ENCODE results near the gene UBE2L3.

Gene UBE2L3

DNA sequence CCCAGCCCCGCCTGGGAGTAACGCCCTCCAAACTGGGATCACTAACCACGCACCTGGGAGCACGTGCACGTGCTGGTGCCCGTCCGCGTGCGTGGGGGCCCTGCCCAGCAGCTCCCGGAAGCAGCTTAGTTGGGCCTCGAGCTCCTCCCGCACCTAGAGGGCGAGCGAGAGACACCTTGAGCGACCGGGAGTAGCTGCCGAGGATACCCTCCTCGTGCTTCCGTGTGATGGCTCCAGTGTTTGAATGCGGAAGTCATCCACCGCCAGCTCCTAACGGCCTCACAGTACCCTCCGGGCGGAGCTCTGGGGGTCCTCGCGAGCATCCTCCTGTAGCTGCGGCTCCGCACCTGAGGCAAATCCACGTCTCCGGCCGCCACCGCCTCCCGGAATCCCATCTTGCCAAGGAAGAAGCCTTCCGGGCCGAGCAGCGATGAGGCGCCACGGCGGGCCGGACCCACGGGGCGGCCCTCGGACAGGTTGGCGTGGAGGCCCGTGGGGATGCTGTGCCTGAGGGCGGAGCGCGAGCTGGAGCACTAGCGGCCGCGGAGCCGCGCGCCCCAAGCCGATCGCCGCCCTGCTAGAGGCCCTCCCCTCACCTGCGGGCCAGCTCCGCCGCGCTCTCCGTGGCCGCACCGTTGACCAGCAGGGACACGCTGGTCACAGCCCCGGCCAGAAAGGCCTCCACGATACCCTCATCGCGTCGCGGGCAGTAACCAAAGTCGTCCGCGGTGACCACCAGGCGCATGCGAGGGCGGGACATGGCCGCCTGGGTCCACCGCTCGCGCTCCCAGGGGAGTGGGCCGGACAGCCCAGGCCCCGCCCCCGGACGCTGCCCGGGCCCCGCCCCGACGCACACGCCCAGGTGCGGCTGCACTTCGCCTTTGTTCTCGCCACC is 62.0 kb downstream of the UBE2L3 start, which contains the start of gene YDJC (continued):
- TF ChIP-seq ZNF354C (tag by site-specific recombination; IDR thresholded peaks at IDR 0.05; ENCODE audit: borderline replicate concordance, low read depth): no peak
- no peak for TF ChIP-seq ZNF654 (tag by site-specific recombination; IDR thresholded peaks at IDR 0.05; ENCODE audit: low read depth)
- TF ChIP-seq, protein P1, sequence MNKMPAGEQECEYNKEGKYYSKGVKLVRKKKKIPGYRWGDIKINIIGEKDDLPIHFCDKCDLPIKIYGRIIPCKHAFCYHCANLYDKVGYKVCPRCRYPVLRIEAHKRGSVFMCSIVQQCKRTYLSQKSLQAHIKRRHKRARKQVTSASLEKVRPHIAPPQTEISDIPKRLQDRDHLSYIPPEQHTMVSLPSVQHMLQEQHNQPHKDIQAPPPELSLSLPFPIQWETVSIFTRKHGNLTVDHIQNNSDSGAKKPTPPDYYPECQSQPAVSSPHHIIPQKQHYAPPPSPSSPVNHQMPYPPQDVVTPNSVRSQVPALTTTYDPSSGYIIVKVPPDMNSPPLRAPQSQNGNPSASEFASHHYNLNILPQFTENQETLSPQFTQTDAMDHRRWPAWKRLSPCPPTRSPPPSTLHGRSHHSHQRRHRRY (tag by site-specific recombination; IDR thresholded peaks at IDR 0.05): no peak
- no peak for TF ChIP-seq ZNF558 (tag by site-specific recombination; IDR thresholded peaks at IDR 0.05)
- peak; percentile 73; the same call in 1 of the 2 replicates for TF ChIP-seq BCL11B (tag by site-specific recombination; IDR thresholded peaks at IDR 0.05; ENCODE audit: low read depth)
- TF ChIP-seq, protein P2, sequence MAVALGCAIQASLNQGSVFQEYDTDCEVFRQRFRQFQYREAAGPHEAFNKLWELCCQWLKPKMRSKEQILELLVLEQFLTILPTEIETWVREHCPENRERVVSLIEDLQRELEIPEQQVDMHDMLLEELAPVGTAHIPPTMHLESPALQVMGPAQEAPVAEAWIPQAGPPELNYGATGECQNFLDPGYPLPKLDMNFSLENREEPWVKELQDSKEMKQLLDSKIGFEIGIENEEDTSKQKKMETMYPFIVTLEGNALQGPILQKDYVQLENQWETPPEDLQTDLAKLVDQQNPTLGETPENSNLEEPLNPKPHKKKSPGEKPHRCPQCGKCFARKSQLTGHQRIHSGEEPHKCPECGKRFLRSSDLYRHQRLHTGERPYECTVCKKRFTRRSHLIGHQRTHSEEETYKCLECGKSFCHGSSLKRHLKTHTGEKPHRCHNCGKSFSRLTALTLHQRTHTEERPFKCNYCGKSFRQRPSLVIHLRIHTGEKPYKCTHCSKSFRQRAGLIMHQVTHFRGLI (tag by site-specific recombination; IDR thresholded peaks at IDR 0.05): peak; percentile 57; the same call in 1 of the 2 replicates
- no peak for TF ChIP-seq ZIC2 (tag by site-specific recombination; IDR thresholded peaks at IDR 0.05)
- no peak for TF ChIP-seq ZNF792 (tag by site-specific recombination; IDR thresholded peaks at IDR 0.05)
- TF ChIP-seq, protein P3, sequence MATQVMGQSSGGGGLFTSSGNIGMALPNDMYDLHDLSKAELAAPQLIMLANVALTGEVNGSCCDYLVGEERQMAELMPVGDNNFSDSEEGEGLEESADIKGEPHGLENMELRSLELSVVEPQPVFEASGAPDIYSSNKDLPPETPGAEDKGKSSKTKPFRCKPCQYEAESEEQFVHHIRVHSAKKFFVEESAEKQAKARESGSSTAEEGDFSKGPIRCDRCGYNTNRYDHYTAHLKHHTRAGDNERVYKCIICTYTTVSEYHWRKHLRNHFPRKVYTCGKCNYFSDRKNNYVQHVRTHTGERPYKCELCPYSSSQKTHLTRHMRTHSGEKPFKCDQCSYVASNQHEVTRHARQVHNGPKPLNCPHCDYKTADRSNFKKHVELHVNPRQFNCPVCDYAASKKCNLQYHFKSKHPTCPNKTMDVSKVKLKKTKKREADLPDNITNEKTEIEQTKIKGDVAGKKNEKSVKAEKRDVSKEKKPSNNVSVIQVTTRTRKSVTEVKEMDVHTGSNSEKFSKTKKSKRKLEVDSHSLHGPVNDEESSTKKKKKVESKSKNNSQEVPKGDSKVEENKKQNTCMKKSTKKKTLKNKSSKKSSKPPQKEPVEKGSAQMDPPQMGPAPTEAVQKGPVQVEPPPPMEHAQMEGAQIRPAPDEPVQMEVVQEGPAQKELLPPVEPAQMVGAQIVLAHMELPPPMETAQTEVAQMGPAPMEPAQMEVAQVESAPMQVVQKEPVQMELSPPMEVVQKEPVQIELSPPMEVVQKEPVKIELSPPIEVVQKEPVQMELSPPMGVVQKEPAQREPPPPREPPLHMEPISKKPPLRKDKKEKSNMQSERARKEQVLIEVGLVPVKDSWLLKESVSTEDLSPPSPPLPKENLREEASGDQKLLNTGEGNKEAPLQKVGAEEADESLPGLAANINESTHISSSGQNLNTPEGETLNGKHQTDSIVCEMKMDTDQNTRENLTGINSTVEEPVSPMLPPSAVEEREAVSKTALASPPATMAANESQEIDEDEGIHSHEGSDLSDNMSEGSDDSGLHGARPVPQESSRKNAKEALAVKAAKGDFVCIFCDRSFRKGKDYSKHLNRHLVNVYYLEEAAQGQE (tag by site-specific recombination; IDR thresholded peaks at IDR 0.05): no peak
- TF ChIP-seq ZSCAN23 (tag by site-specific recombination; IDR thresholded peaks at IDR 0.05): peak; percentile 69; the same call in 1 of the 2 replicates
- TF ChIP-seq ZNF837 (tag by site-specific recombination; IDR thresholded peaks at IDR 0.05): no peak
- 0 out of 2 replicates have a peak, but pooled peaks have one; percentile 14 for TF ChIP-seq ZNF561 (tag by site-specific recombination; IDR thresholded peaks at IDR 0.05; ENCODE audit: borderline replicate concordance)
- no peak for TF ChIP-seq ZNF416 (tag by site-specific recombination; IDR thresholded peaks at IDR 0.05)
- no peak for TF ChIP-seq ZNF274 (IDR thresholded peaks at IDR 0.05; ENCODE audit: low read length)
- TF ChIP-seq ZNF274 (tag by site-specific recombination; IDR thresholded peaks at IDR 0.05; ENCODE audit: borderline replicate concordance): no peak
- TF ChIP-seq ZNF433 (tag by site-specific recombination; IDR thresholded peaks at IDR 0.05; ENCODE audit: low read depth): no peak
- TF ChIP-seq ZNF830 (tag by site-specific recombination; IDR thresholded peaks at IDR 0.05; ENCODE audit: low read depth): no peak
- TF ChIP-seq, protein P4, sequence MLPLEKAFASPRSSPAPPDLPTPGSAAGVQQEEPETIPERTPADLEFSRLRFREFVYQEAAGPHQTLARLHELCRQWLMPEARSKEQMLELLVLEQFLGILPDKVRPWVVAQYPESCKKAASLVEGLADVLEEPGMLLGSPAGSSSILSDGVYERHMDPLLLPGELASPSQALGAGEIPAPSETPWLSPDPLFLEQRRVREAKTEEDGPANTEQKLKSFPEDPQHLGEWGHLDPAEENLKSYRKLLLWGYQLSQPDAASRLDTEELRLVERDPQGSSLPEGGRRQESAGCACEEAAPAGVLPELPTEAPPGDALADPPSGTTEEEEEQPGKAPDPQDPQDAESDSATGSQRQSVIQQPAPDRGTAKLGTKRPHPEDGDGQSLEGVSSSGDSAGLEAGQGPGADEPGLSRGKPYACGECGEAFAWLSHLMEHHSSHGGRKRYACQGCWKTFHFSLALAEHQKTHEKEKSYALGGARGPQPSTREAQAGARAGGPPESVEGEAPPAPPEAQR (tag by site-specific recombination; IDR thresholded peaks at IDR 0.05): no peak
- TF ChIP-seq REPIN1 (tag by site-specific recombination; IDR thresholded peaks at IDR 0.05; ENCODE audit: low read depth): peak; percentile 26; the same call in 1 of the 2 replicates
- TF ChIP-seq MZF1 (tag by site-specific recombination; IDR thresholded peaks at IDR 0.05; ENCODE audit: borderline replicate concordance): no peak; the same call in 1 of the 2 replicates
- TF ChIP-seq, protein P5, sequence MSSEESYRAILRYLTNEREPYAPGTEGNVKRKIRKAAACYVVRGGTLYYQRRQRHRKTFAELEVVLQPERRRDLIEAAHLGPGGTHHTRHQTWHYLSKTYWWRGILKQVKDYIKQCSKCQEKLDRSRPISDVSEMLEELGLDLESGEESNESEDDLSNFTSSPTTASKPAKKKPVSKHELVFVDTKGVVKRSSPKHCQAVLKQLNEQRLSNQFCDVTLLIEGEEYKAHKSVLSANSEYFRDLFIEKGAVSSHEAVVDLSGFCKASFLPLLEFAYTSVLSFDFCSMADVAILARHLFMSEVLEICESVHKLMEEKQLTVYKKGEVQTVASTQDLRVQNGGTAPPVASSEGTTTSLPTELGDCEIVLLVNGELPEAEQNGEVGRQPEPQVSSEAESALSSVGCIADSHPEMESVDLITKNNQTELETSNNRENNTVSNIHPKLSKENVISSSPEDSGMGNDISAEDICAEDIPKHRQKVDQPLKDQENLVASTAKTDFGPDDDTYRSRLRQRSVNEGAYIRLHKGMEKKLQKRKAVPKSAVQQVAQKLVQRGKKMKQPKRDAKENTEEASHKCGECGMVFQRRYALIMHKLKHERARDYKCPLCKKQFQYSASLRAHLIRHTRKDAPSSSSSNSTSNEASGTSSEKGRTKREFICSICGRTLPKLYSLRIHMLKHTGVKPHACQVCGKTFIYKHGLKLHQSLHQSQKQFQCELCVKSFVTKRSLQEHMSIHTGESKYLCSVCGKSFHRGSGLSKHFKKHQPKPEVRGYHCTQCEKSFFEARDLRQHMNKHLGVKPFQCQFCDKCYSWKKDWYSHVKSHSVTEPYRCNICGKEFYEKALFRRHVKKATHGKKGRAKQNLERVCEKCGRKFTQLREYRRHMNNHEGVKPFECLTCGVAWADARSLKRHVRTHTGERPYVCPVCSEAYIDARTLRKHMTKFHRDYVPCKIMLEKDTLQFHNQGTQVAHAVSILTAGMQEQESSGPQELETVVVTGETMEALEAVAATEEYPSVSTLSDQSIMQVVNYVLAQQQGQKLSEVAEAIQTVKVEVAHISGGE (tag by site-specific recombination; conservative IDR thresholded peaks at IDR 0.05; ENCODE audit: low read depth): peak; percentile 83
- TF ChIP-seq SALL2 (tag by site-specific recombination; IDR thresholded peaks at IDR 0.05; ENCODE audit: borderline replicate concordance): no peak
- TF ChIP-seq, protein P6, sequence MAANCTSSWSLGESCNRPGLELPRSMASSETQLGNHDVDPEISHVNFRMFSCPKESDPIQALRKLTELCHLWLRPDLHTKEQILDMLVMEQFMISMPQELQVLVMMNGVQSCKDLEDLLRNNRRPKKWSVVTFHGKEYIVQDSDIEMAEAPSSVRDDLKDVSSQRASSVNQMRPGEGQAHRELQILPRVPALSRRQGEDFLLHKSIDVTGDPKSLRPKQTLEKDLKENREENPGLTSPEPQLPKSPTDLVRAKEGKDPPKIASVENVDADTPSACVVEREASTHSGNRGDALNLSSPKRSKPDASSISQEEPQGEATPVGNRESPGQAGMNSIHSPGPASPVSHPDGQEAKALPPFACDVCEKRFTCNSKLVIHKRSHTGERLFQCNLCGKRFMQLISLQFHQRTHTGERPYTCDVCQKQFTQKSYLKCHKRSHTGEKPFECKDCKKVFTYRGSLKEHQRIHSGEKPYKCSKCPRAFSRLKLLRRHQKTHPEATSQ (tag by site-specific recombination; IDR thresholded peaks at IDR 0.05): no peak; the same call in 1 of the 2 replicates

Measured in HEK293 (cell line).